Large intestine (tissue), 3 donors: ENCODE data around the gene SLC44A1. TPM values are rescaled to one million over a fixed set of nuclear protein-coding genes. Genes with fewer than 3 reads are reported as not detected.
"Not testable (repeated sequence)": the region's sequence is repeated elsewhere in the genome, so short reads cannot be mapped to it uniquely, and the experiment has no call there.

Experiments
- DNase-seq, 2 donors: peaks; one replicate each; pipeline versions ENCODE4 v3.0.0 to v3.0.0-alpha.2; 2013
- H3K27ac ChIP-seq: one replicate; pipeline ENCODE4 v1.5.1; 2013; ENCODE audit warnings: low read length
- H3K27me3 ChIP-seq: 2 replicates; pipeline ENCODE4 v1.6.1; 2013; ENCODE audit warnings: low read length; ENCODE audit not compliant: control insufficient read depth, insufficient read depth
- H3K36me3 ChIP-seq: 2 replicates; pipeline ENCODE4 v1.6.1; 2013; ENCODE audit warnings: low read length; ENCODE audit not compliant: control insufficient read depth, insufficient read depth
- H3K4me1 ChIP-seq: one replicate; pipeline ENCODE4 v1.6.1; 2013; ENCODE audit warnings: low read length; ENCODE audit not compliant: control insufficient read depth, insufficient read depth
- H3K4me3 ChIP-seq: one replicate; pipeline ENCODE4 v1.5.1; 2013; ENCODE audit warnings: low read length
- H3K9me3 ChIP-seq: one replicate; pipeline ENCODE4 v1.6.1; 2013; ENCODE audit warnings: mild to moderate bottlenecking, low read depth, low read length, moderate library complexity; ENCODE audit not compliant: control insufficient read depth
- WGBS: methylation state at CpG from one replicate; pipeline ENCODE4 v1.1.5; 2013; ENCODE audit warnings: low lambda C conversion rate; ENCODE audit not compliant: insufficient coverage; 5-methylcytosine and 5-hydroxymethylcytosine counted together
- polyA plus RNA-seq: library from polyadenylated mRNA; unstranded; fragments of 120-200 nt; gene quantifications from one replicate; pipeline ENCODE4 v1.2.1, GENCODE V29; 2013

Gene SLC44A1
- polyA plus RNA-seq, 1 donor: 49.8 TPM

GRCh38 chr9:105264380-105264779 is 19.9 kb downstream of the SLC44A1 start:
- Histone ChIP-seq H3K4me1 (peaks cover 15% of the 10 kb centered on the region), H3K27ac (no peak overlapping the region), H3K4me3 (no peak overlapping the region), H3K36me3 (no peaks in the 10 kb centered on the region), H3K9me3 (no peaks in the 10 kb centered on the region), H3K27me3 (no peaks in the 10 kb centered on the region)
- peak in 1 of 2 donors; percentile 47 for DNase-seq
- WGBS: 58% methylated on average over 2 of the region's 4 CpGs

- H3K9me3 ChIP-seq, H3K27me3 ChIP-seq, H3K4me1 ChIP-seq, H3K4me3 ChIP-seq, DNase-seq, H3K36me3 ChIP-seq, H3K27ac ChIP-seq: not testable (repeated sequence)
- WGBS: no CpG with 5 or more reads among the region's 10 CpGs
These were observed 23.8 kb downstream of the SLC44A1 start for GRCh38 chr9:105268254-105268653.

- Histone ChIP-seq H3K36me3 (no peaks in the 10 kb centered on the region), H3K4me3 (no peak overlapping the region), H3K4me1 (peaks cover 5% of the 10 kb centered on the region), H3K27ac (no peak overlapping the region), H3K9me3 (no peaks in the 10 kb centered on the region), H3K27me3 (no peaks in the 10 kb centered on the region)
- no CpG with 5 or more reads among the region's 2 CpGs for WGBS
- no peak for DNase-seq
These were observed 25.1 kb downstream of the SLC44A1 start for GRCh38 chr9:105269593-105269992.

- no peak for DNase-seq
- H3K4me1 ChIP-seq: peaks cover 5% of the 10 kb centered on the region
- H3K36me3 ChIP-seq: no peaks in the 10 kb centered on the region
- H3K27ac ChIP-seq: no peak overlapping the region
- H3K27me3 ChIP-seq: no peaks in the 10 kb centered on the region
- 90% methylated on average over 2 of the region's 4 CpGs for WGBS
- no peaks in the 10 kb centered on the region for H3K9me3 ChIP-seq
- H3K4me3 ChIP-seq: no peak overlapping the region
These were observed 26.3 kb downstream of the SLC44A1 start for GRCh38 chr9:105270711-105271110.

GRCh38 chr9:105273731-105274130 is 29.3 kb downstream of the SLC44A1 start:
- WGBS: 100% methylated on average over 1 of the region's 1 CpG
- H3K9me3 ChIP-seq: no peaks in the 10 kb centered on the region

GRCh38 chr9:105275111-105275510 is 30.7 kb downstream of the SLC44A1 start:
- DNase-seq: no peak
- Histone ChIP-seq H3K4me3 (no peak overlapping the region), H3K4me1 (peaks cover 9% of the 10 kb centered on the region), H3K9me3 (no peaks in the 10 kb centered on the region), H3K36me3 (no peaks in the 10 kb centered on the region), H3K27me3 (no peaks in the 10 kb centered on the region), H3K27ac (no peak overlapping the region)
- 80% methylated on average over 1 of the region's 1 CpG for WGBS

More at GRCh38 chr9:105273731-105274130, 29.3 kb downstream of the SLC44A1 start:
- Histone ChIP-seq H3K4me3 (no peak overlapping the region), H3K27me3 (no peaks in the 10 kb centered on the region), H3K36me3 (no peaks in the 10 kb centered on the region), H3K4me1 (peaks cover 9% of the 10 kb centered on the region), H3K27ac (no peak overlapping the region)
- DNase-seq: no peak

- no peak for DNase-seq
- H3K4me3 ChIP-seq: no peak overlapping the region
- peaks cover 9% of the 10 kb centered on the region for H3K4me1 ChIP-seq
- no peaks in the 10 kb centered on the region for H3K27me3 ChIP-seq
- H3K36me3 ChIP-seq: no peaks in the 10 kb centered on the region
- H3K27ac ChIP-seq: no peak overlapping the region
- WGBS: no CpG with 5 or more reads among the region's 6 CpGs
- H3K9me3 ChIP-seq: no peaks in the 10 kb centered on the region
These were observed 31.5 kb downstream of the SLC44A1 start for GRCh38 chr9:105275938-105276337.

- no peak for DNase-seq
- H3K4me3 ChIP-seq: no peak overlapping the region
- no peaks in the 10 kb centered on the region for H3K36me3 ChIP-seq
- WGBS: 100% methylated on average over 2 of the region's 4 CpGs
- peaks cover 13% of the 10 kb centered on the region for H3K4me1 ChIP-seq
- no peaks in the 10 kb centered on the region for H3K9me3 ChIP-seq
- H3K27ac ChIP-seq: no peak overlapping the region
- no peaks in the 10 kb centered on the region for H3K27me3 ChIP-seq
These were observed 34.3 kb downstream of the SLC44A1 start for GRCh38 chr9:105278751-105279150.

- H3K27ac ChIP-seq: no peak overlapping the region
- H3K27me3 ChIP-seq: no peaks in the 10 kb centered on the region
- H3K4me3 ChIP-seq: no peak overlapping the region
- WGBS: no CpG with 5 or more reads among the region's 2 CpGs
- no peaks in the 10 kb centered on the region for H3K36me3 ChIP-seq
- DNase-seq: no peak
- no peaks in the 10 kb centered on the region for H3K9me3 ChIP-seq
- peaks cover 13% of the 10 kb centered on the region for H3K4me1 ChIP-seq
These were observed 36.2 kb downstream of the SLC44A1 start for GRCh38 chr9:105280691-105281090.

- no peak for DNase-seq
- WGBS: 100% methylated on average over 1 of the region's 4 CpGs
- Histone ChIP-seq H3K4me3 (no peak overlapping the region), H3K4me1 (peaks cover 13% of the 10 kb centered on the region), H3K9me3 (no peaks in the 10 kb centered on the region), H3K27me3 (no peaks in the 10 kb centered on the region), H3K27ac (no peak overlapping the region), H3K36me3 (no peaks in the 10 kb centered on the region)
These were observed 36.8 kb downstream of the SLC44A1 start for GRCh38 chr9:105281272-105281671.

GRCh38 chr9:105281926-105282325 is 37.5 kb downstream of the SLC44A1 start:
- WGBS: no CpG with 5 or more reads among the region's 1 CpG
- Histone ChIP-seq H3K27me3 (no peaks in the 10 kb centered on the region), H3K4me3 (no peak overlapping the region), H3K27ac (no peak overlapping the region), H3K36me3 (no peaks in the 10 kb centered on the region), H3K9me3 (no peaks in the 10 kb centered on the region), H3K4me1 (peaks cover 13% of the 10 kb centered on the region)
- no peak for DNase-seq
